H1 (cell line): ENCODE measurements around the gene PPARD. TPM values are rescaled to one million over a fixed set of nuclear protein-coding genes. Genes with fewer than 3 reads are reported as not detected.

ENCODE experiments used
- CTCF ChIA-PET: fragments of 300-600 bp; sonication (Branson Sonifier 250); formaldehyde crosslinking; loops from one replicate; lab custom pipeline; 2021; ENCODE audit not compliant: partially characterized antibody; lab: Charles Lee
- POLR2A ChIA-PET: fragments of 300-600 bp; sonication (Branson Sonifier 250); formaldehyde crosslinking; loops from one replicate; lab custom pipeline; 2021; ENCODE audit warnings: inconsistent platforms; ENCODE audit not compliant: partially characterized antibody; lab: Charles Lee
- DNase-seq, 2 experiments: peaks; one replicate each; pipeline versions ENCODE4 v3.0.0 to v3.0.0-alpha.2; 2010 to 2022; ENCODE audit warnings: low spot score in 2 of 2, low read depth in 1 of 2, mixed read lengths in 1 of 2
- FAIRE-seq: peaks from 2 replicates; lab custom pipeline; 2011; peaks lifted over from hg19 to GRCh38; lab: Jason Lieb, UNC
- H2AFZ ChIP-seq: 2 replicates; pipeline ENCODE4 v1.8.1; 2012; ENCODE audit warnings: low read length, inconsistent platforms
- H2AK5ac ChIP-seq: 2 replicates; pipeline ENCODE4 v1.6.1; 2013; ENCODE audit warnings: low read depth, low read length
- H2BK120ac ChIP-seq: replicated peaks from 2 replicates; pipeline ENCODE3; 2013; ENCODE audit warnings: low read depth, low read length, inconsistent platforms
- H2BK12ac ChIP-seq: 2 replicates; pipeline ENCODE4 v1.6.1; 2013; ENCODE audit warnings: low read depth, low read length
- H2BK15ac ChIP-seq: 2 replicates; pipeline ENCODE4 v1.6.1; 2013; ENCODE audit warnings: low read length
- H2BK20ac ChIP-seq: 2 replicates; pipeline ENCODE4 v1.6.1; 2013; ENCODE audit warnings: low read length
- H2BK5ac ChIP-seq: 2 replicates; pipeline ENCODE4 v1.6.1; 2013; ENCODE audit warnings: low read depth, low read length
- H3K14ac ChIP-seq: 2 replicates; pipeline ENCODE4 v1.6.1; 2013; ENCODE audit warnings: inconsistent platforms; ENCODE audit not compliant: insufficient read length
- H3K18ac ChIP-seq: 2 replicates; pipeline ENCODE4 v1.6.1; 2013; ENCODE audit warnings: low read length; ENCODE audit errors: extremely low read depth
- H3K23ac ChIP-seq: 2 replicates; pipeline ENCODE4 v1.6.1; 2013; ENCODE audit warnings: inconsistent platforms; ENCODE audit not compliant: insufficient read length
- H3K23me2 ChIP-seq: 2 replicates; pipeline ENCODE4 v1.6.1; 2013; ENCODE audit warnings: low read depth, low read length
- H3K27ac ChIP-seq: 2 replicates; pipeline ENCODE4 v1.6.1; 2011; ENCODE audit warnings: low read depth, low read length, inconsistent platforms
- H3K27me3 ChIP-seq, 4 experiments: replicated peaks in 1 of 4; 1 replicate in 1 of 4; 2 replicates in 3 of 4; pipeline versions ENCODE4 v1.6.1 to v1.8.1; 2011 to 2013; ENCODE audit warnings: low read length in 3 of 4, mild to moderate bottlenecking in 3 of 4, inconsistent platforms in 2 of 4, mixed read lengths in 2 of 4, moderate library complexity in 1 of 4; ENCODE audit not compliant: control insufficient read depth in 3 of 4, insufficient read depth in 3 of 4; ENCODE audit errors: extremely low read depth in 1 of 4
- H3K36me3 ChIP-seq, 4 experiments: 2 replicates each; pipeline versions ENCODE4 v1.6.1 to v1.8.1; 2011 to 2013; ENCODE audit warnings: mild to moderate bottlenecking in 4 of 4, low read length in 3 of 4, moderate library complexity in 2 of 4, control low read depth in 1 of 4, inconsistent platforms in 1 of 4; ENCODE audit not compliant: insufficient read depth in 4 of 4, control insufficient read depth in 2 of 4
- H3K4ac ChIP-seq: replicated peaks from 2 replicates; pipeline ENCODE3; 2013; ENCODE audit warnings: low read length, low read depth, mixed read lengths, inconsistent platforms; ENCODE audit not compliant: insufficient read length
- H3K4me1 ChIP-seq, 4 experiments: replicated peaks in 1 of 4; 1 replicate in 1 of 4; 2 replicates in 3 of 4; pipeline versions ENCODE4 v1.6.1 to v1.8.1; 2011 to 2013; ENCODE audit warnings: low read length in 3 of 4, inconsistent platforms in 2 of 4, mixed read lengths in 1 of 4; ENCODE audit not compliant: insufficient read depth in 4 of 4, control insufficient read depth in 3 of 4
- H3K4me2 ChIP-seq, 2 experiments: 2 replicates each; pipeline versions ENCODE4 v1.6.1 to v1.8.1; 2011 to 2013; ENCODE audit warnings: low read depth in 2 of 2, low read length in 2 of 2, control low read depth in 1 of 2, inconsistent platforms in 1 of 2, mild to moderate bottlenecking in 1 of 2; ENCODE audit not compliant: insufficient read depth in 1 of 2
- H3K4me3 ChIP-seq, 4 experiments: fragments of 200-600, 300-600 bp in 1 of 4; sonication (generic), shearing (Covaris generic), sonication (Bioruptor Twin) in 1 of 4; 2 replicates each; pipeline versions ENCODE4 v1.5.1 to v1.8.1; 2011 to 2016; ENCODE audit warnings: low read length in 4 of 4, low read depth in 3 of 4, control low read depth in 2 of 4, inconsistent platforms in 2 of 4, mild to moderate bottlenecking in 2 of 4, mixed read lengths in 1 of 4, moderate library complexity in 1 of 4; ENCODE audit not compliant: insufficient read depth in 2 of 4; ENCODE audit errors: extremely low read depth in 1 of 4
- H3K56ac ChIP-seq: replicated peaks from 2 replicates; pipeline ENCODE3; 2013; ENCODE audit warnings: low read depth, mild to moderate bottlenecking, mixed read lengths, low read length, inconsistent platforms; ENCODE audit not compliant: insufficient read length
- H3K79me1 ChIP-seq: 2 replicates; pipeline ENCODE4 v1.6.1; 2013; ENCODE audit warnings: low read depth, low read length, control low read depth
- H3K79me2 ChIP-seq, 2 experiments: 2 replicates each; pipeline versions ENCODE4 v1.6.1 to v1.8.1; 2012 to 2013; ENCODE audit warnings: low read length in 2 of 2, mild to moderate bottlenecking in 2 of 2, inconsistent platforms in 1 of 2; ENCODE audit not compliant: insufficient read depth in 2 of 2, control insufficient read depth in 1 of 2
- H3K9ac ChIP-seq, 4 experiments: replicated peaks in 1 of 4; 1 replicate in 1 of 4; 2 replicates in 3 of 4; pipeline versions ENCODE4 v1.6.1 to v1.8.1; 2011 to 2013; ENCODE audit warnings: low read depth in 3 of 4, low read length in 3 of 4, control low read depth in 2 of 4, mild to moderate bottlenecking in 2 of 4, moderate library complexity in 2 of 4, inconsistent platforms in 1 of 4; ENCODE audit errors: extremely low read depth in 1 of 4
- H3K9me3 ChIP-seq, 2 experiments: 2 replicates each; pipeline versions ENCODE4 v1.6.1 to v1.8.1; 2012 to 2013; ENCODE audit warnings: mild to moderate bottlenecking in 2 of 2, moderate library complexity in 2 of 2, control low read depth in 1 of 2, inconsistent platforms in 1 of 2, low read depth in 1 of 2, low read length in 1 of 2, mixed read lengths in 1 of 2; ENCODE audit not compliant: insufficient read depth in 2 of 2
- H4K20me1 ChIP-seq, 2 experiments: replicated peaks in 1 of 2; 2 replicates each; pipeline versions ENCODE3 to v1.8.1; 2011 to 2013; ENCODE audit warnings: inconsistent platforms in 2 of 2, low read length in 2 of 2, mild to moderate bottlenecking in 1 of 2; ENCODE audit not compliant: insufficient read depth in 2 of 2, control insufficient read depth in 1 of 2
- H4K5ac ChIP-seq: 2 replicates; pipeline ENCODE4 v1.6.1; 2013; ENCODE audit warnings: low read length, low read depth, mixed read lengths, inconsistent platforms; ENCODE audit not compliant: insufficient read length
- H4K8ac ChIP-seq: 2 replicates; pipeline ENCODE4 v1.8.0; 2013; ENCODE audit warnings: mild to moderate bottlenecking, moderate library complexity, low read length, inconsistent platforms; ENCODE audit not compliant: insufficient read depth; ENCODE audit errors: extremely low read depth
- H4K91ac ChIP-seq: replicated peaks from 2 replicates; pipeline ENCODE3; 2013; ENCODE audit warnings: low read length, mixed read lengths, inconsistent platforms; ENCODE audit not compliant: insufficient read length
- ASH2L ChIP-seq: fragments of 200-600, 300-600 bp; sonication (generic); IDR thresholded peaks from one replicate; pipeline ENCODE4 v1.7.1; 2017; ENCODE audit warnings: low read length
- ATF3 ChIP-seq: IDR thresholded peaks from 2 replicates; pipeline ENCODE4 v1.6.1; 2011; ENCODE audit warnings: low read depth, mild to moderate bottlenecking, low read length; ENCODE audit not compliant: insufficient read depth
- BCL11A ChIP-seq, 2 experiments: IDR thresholded peaks; one replicate each; pipeline ENCODE4 v1.6.1; 2011; ENCODE audit warnings: low read depth in 2 of 2, low read length in 2 of 2, mild to moderate bottlenecking in 2 of 2
- BRCA1 ChIP-seq: IDR thresholded peaks from 2 replicates; pipeline ENCODE4 v1.6.1; 2012; ENCODE audit warnings: low read depth, low read length, improper control_type of control experiment
- CHD1 ChIP-seq: IDR thresholded peaks from 2 replicates; pipeline ENCODE4 v1.6.1; 2012; ENCODE audit warnings: low read depth, low read length, improper control_type of control experiment
- CTCF ChIP-seq, 3 experiments: IDR thresholded peaks; 1 replicate in 2 of 3; 2 replicates in 1 of 3; pipeline versions ENCODE4 v1.5.1 to v1.6.1; 2011; ENCODE audit warnings: low read length in 3 of 3, mild to moderate bottlenecking in 3 of 3, inconsistent platforms in 2 of 3, low read depth in 1 of 3, moderate library complexity in 1 of 3; ENCODE audit not compliant: insufficient read depth in 1 of 3; ENCODE audit errors: control extremely low read depth in 1 of 3
- NANOG ChIP-seq: IDR thresholded peaks from 2 replicates; pipeline ENCODE4 v1.6.1; 2011; ENCODE audit warnings: low read length, low read depth, mild to moderate bottlenecking, inconsistent platforms; ENCODE audit not compliant: insufficient read depth, poor library complexity, severe bottlenecking
- POLR2A ChIP-seq, 2 experiments: IDR thresholded peaks; 1 replicate in 1 of 2; 2 replicates in 1 of 2; pipeline ENCODE4 v1.6.1; 2011; ENCODE audit warnings: low read depth in 2 of 2, low read length in 2 of 2, mild to moderate bottlenecking in 2 of 2; ENCODE audit errors: control extremely low read depth in 1 of 2
- RFX5 ChIP-seq: IDR thresholded peaks from 2 replicates; pipeline ENCODE4 v1.6.1; 2011; ENCODE audit warnings: low read depth, low read length, improper control_type of control experiment, borderline replicate concordance
- SIN3A ChIP-seq, 2 experiments: IDR thresholded peaks in 1 of 2; conservative IDR thresholded peaks in 1 of 2; 2 replicates each; pipeline ENCODE4 v1.6.1; 2011 to 2012; ENCODE audit warnings: low read length in 2 of 2, improper control_type of control experiment in 1 of 2, low read depth in 1 of 2, mild to moderate bottlenecking in 1 of 2
- TCF12 ChIP-seq: IDR thresholded peaks from 2 replicates; pipeline ENCODE4 v1.6.1; 2011; ENCODE audit warnings: low read depth, mild to moderate bottlenecking, low read length
- WGBS, 2 experiments: shearing (Covaris generic) in 1 of 2; methylation state at CpG; one replicate each; pipeline versions ENCODE4 v1.1.6 to v1.1.7; 2013 to 2015; ENCODE audit warnings: low lambda C conversion rate in 2 of 2, mixed read lengths in 2 of 2, inconsistent platforms in 1 of 2, low coverage in 1 of 2, missing lambda C conversion rate in 1 of 2; ENCODE audit not compliant: insufficient replicate concordance in 2 of 2, insufficient coverage in 1 of 2, insufficient read length in 1 of 2; ENCODE audit errors: extremely low coverage in 1 of 2, missing lambda C conversion rate in 1 of 2; 5-methylcytosine and 5-hydroxymethylcytosine counted together
- polyA plus RNA-seq, 7 experiments: library from polyadenylated mRNA; depleted of rRNA in 3 of 7; stranded (reverse) in 5 of 7; unstranded in 2 of 7; fragments of >200 nt in 5 of 7; fragments of 200-250 nt in 2 of 7; gene quantifications; 1 replicate in 5 of 7; 2 replicates in 1 of 7; 4 replicates in 1 of 7; pipeline versions ENCODE4 v1.2.1 to v1.2.3, GENCODE V29; 2011 to 2013; ENCODE audit warnings: missing spikeins in 2 of 7, mixed read lengths in 2 of 7
- total RNA-seq: library from RNA; stranded (reverse); fragmentation: NEBNext Ultra II Directional; extraction: Animal tissue kit (Norgen Biotek cat#: 25700); gene quantifications from 2 replicates; pipeline ENCODE4 v1.2.1, GENCODE V29; 2021

PPARD gene
- total and polyA plus RNA-seq, 2 of the 8 experiments (the other 6 are each of a cell fraction or from before 2014, with no cell fraction given) = 14.6 to 14.9 TPM

- H3K79me1 ChIP-seq = no peaks in the 10 kb centered on the region
- WGBS, 2 experiments = 94% methylated on average over 3 of the region's 3 CpGs; no CpG with 5 or more reads in 1 of the 2 experiments
- CTCF ChIA-PET = interaction anchor here (0.9 to 3.0 kb wide), 6 partner anchors 16 to 454 kb away, joined by 3 to 7 read pairs (median 4); no protein-coding TSS in a partner anchor
- TF ChIP-seq POLR2A (IDR thresholded peaks at IDR 0.05; ENCODE audit: control extremely low read depth in 1 of 2, low read depth in 2 of 2, low read length in 2 of 2) = no peak
- no peak for TF ChIP-seq TCF12
- TF ChIP-seq CHD1 = no peak
- TF ChIP-seq RFX5 = no peak
- TF ChIP-seq NANOG = no peak
- no peak for TF ChIP-seq SIN3A (conservative IDR thresholded peaks at IDR 0.05 in 1 of 2, IDR thresholded peaks at IDR 0.05 in 1 of 2; ENCODE audit: low read depth in 1 of 2, low read length in 2 of 2)
- TF ChIP-seq BCL11A (IDR thresholded peaks at IDR 0.05; ENCODE audit: low read depth in 2 of 2, low read length in 2 of 2) = no peak
- no peak for TF ChIP-seq ATF3
- TF ChIP-seq ASH2L = no peak
- TF ChIP-seq CTCF (IDR thresholded peaks at IDR 0.05; ENCODE audit: control extremely low read depth in 1 of 3, insufficient read depth in 1 of 3, low read depth in 1 of 3, low read length in 3 of 3) = no peak
- TF ChIP-seq BRCA1 = no peak
Observed at GRCh38 chr6:35441205-35441604, 98.8 kb downstream of the PPARD start.

More at GRCh38 chr6:35441205-35441604, 98.8 kb downstream of the PPARD start:
- Histone ChIP-seq H3K23ac (no peak overlapping the region), H3K4ac (no peak overlapping the region), H3K36me3 (no peaks in the 10 kb centered on the region), H2AFZ (no peak overlapping the region), H4K8ac (no peak overlapping the region), H3K79me2 (no peaks in the 10 kb centered on the region), H2BK12ac (no peak overlapping the region), H3K18ac (no peak overlapping the region), H3K4me2 (no peak overlapping the region), H3K9ac (no peak overlapping the region; a peak in 1 of 7 replicates), H2AK5ac (no peak overlapping the region), H3K23me2 (no peaks in the 10 kb centered on the region), H2BK15ac (no peak overlapping the region), H4K5ac (no peak overlapping the region), H2BK20ac (no peak overlapping the region), H4K91ac (no peak overlapping the region), H3K9me3 (no peaks in the 10 kb centered on the region), H3K4me1 (no peaks in the 10 kb centered on the region; a peak in 1 of 7 replicates), H2BK5ac (no peak overlapping the region), H3K56ac (no peak overlapping the region), H3K27me3 (no peaks in the 10 kb centered on the region), H3K14ac (no peak overlapping the region), H3K27ac (no peak overlapping the region), H3K4me3 (no peak overlapping the region), H4K20me1 (no peaks in the 10 kb centered on the region), H2BK120ac (no peak overlapping the region)
- POLR2A ChIA-PET = interaction anchor here (0.6 to 1.2 kb wide), 2 partner anchors 9 to 12 kb away, joined by 3 read pairs; no protein-coding TSS in a partner anchor
- FAIRE-seq (no peak), DNase-seq (no peak)
